Choroid plexus epithelial cell (primary cell): ENCODE data around the gene CTAGE9.
A peak's percentile ranks its signal among the peaks of the same experiment; 100 is the strongest.
"Not testable (repeated sequence)": the region's sequence is repeated elsewhere in the genome, so short reads cannot be mapped to it uniquely, and the experiment has no call there.

Source experiments
- DNase-seq: peaks from one replicate; pipeline ENCODE4 v3.0.0-alpha.2; 2010; ENCODE audit warnings: low read depth
- H3K4me3 ChIP-seq: 2 replicates; pipeline ENCODE4 v1.5.1; 2011; ENCODE audit warnings: low read depth, mild to moderate bottlenecking, control low read depth, low read length, moderate library complexity
- CTCF ChIP-seq: conservative IDR thresholded peaks from 2 replicates; pipeline ENCODE4 v1.5.1; 2011; ENCODE audit warnings: low read depth, mild to moderate bottlenecking, control low read depth, inconsistent platforms, low read length, moderate library complexity

The CTAGE9 gene

DNA sequence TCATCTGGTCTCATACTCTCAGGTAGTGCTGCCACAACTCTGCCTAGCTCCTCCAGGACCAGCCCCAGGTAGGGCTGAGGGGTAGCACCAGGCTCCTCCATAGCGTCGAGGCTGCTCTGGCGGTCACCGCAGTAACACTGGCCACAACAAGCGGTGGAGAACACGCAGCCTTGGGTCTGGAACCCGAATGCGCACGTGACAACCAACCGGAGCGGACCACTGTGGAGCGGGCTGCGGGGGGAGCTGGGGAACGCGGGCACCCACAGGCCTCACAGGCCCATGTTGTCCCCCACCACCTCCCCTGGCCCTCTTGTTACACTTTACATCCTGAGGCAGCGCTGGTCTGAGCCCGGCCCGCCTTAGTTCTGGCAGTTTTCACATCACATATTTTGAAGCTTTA, at the start of gene CTAGE9:
Gene CTAGE9, minus strand, starts transcription at position 101 of the 400 bp plus-strand sequence. Its CDS starts 0 bp downstream, at position 101.
- not testable (repeated sequence) for DNase-seq, H3K4me3 ChIP-seq

DNA sequence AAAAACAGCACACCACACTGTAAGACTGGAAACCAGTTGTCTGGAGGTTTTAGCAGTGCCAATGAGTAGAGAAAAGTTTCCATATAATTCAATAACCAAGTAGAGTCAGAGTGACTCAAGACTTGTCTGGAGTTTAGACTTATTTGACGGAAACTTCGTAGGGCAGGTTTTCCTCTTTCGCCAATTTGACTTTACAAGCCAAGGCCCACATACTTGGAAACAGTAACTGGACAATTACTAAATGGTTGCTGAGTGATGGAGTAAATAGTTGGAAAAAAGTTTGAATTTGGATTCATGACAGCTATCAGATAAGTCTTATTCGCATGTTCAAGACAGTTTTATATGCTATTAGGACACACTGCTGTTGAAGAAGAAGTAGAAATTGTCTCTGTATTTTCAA, 48.1 kb upstream of the CTAGE9 start:
- TF ChIP-seq CTCF: no peak
- DNase-seq: no peak
- H3K4me3 ChIP-seq: no peak overlapping the region

GRCh38 chr6:131756039-131756438, 45.2 kb upstream of the CTAGE9 start:
- no peak for DNase-seq
- H3K4me3 ChIP-seq: no peak overlapping the region
- TF ChIP-seq CTCF: no peak

GRCh38 chr6:131755597-131755996, 44.8 kb upstream of the CTAGE9 start:
- DNase-seq: peak; percentile 61
- no peak for TF ChIP-seq CTCF
- H3K4me3 ChIP-seq: no peak overlapping the region

GRCh38 chr6:131754715-131755567, 44.1 kb upstream of the CTAGE9 start:
- DNase-seq: no peak
- no peak overlapping the region for H3K4me3 ChIP-seq
- no peak for TF ChIP-seq CTCF

GRCh38 chr6:131754088-131754487, 43.3 kb upstream of the CTAGE9 start:
- DNase-seq: no peak
- H3K4me3 ChIP-seq: no peak overlapping the region
- no peak for TF ChIP-seq CTCF

DNA sequence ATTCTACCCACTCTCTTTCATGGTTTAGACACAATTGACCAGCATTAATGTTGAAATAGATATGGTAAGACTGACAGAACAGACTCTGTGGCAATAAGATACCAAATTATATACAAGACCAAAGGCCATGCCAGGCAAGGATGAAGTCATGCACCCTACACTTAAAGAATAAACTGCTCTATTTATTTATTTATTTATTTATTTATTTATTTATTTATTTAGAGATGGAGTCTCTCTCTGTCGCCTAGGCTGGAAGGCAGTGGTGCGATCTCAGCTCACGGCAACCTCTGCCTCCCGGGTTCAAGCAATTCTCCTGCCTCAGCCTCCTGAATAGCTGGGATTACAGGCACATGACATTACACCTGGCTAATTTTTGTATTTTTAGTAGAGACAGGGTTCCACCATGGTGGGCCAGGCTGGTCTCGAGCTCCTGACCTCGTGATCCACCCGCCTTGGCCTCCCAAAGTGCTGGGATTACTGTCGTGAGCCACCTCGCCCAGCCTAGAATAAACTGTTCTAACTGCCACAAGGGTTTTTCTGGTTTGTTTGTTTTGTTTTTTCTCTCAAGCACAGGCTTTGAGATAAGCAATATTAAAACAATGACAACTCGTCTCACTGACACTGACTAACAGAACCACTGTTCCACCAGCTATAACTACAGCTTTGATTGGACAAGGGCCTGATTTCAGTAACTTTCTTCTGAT, 40.3 kb upstream of the CTAGE9 start:
- not testable (repeated sequence) for DNase-seq, H3K4me3 ChIP-seq

DNA sequence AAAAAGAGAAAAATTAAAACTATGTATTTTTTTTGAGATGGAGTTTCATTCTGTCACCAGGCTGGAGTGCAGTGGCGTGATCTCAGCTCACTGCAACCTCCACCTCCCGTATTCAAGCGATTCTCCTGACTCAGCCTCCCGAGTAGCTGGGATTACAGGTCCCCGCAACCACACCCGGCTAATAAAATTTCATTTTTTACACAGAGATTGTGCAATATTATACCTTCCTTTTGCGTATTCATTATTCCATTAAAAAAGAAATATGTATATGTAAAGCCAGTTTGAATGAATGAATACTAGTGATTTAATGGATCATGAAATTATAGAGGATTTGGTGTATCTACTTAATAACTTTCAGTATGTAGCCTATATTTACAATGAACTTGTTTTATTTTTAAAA, 38.2 kb upstream of the CTAGE9 start:
- no peak for TF ChIP-seq CTCF
- no peak overlapping the region for H3K4me3 ChIP-seq
- no peak for DNase-seq
